HepG2 (cell line): ENCODE results near the gene SUSD2. TPM values are rescaled to one million over a fixed set of nuclear protein-coding genes. Genes with fewer than 3 reads are reported as not detected.

Experiments
- ATAC-seq: fragments of 200-7000 bp; cut with Tn5 transposase; 3 replicates; pipeline ENCODE4 v1.9.1; 2020; ENCODE audit warnings: mild to moderate bottlenecking, moderate library complexity
- BruUV-seq: library from RNA; stranded (reverse); fragments of 400-500 nt; replicated peaks from 2 replicates; lab custom pipeline; 2021; lab: Mats Ljungman, UMichigan
- CTCF ChIA-PET: fragments of 300-600 bp; formaldehyde crosslinking; extraction: SDS; loops from one replicate; lab custom pipeline; 2021; ENCODE audit warnings: low total read pairs, inconsistent platforms, low intra/inter-chr PET ratio; lab: Yijun Ruan, JAX
- POLR2A ChIA-PET: fragments of 350-600 bp; sonication (Branson Sonifier 250); formaldehyde crosslinking; loops from one replicate; lab custom pipeline; 2020; ENCODE audit warnings: antibody characterized with exemption, inconsistent platforms; lab: Yijun Ruan, JAX
- DNase-seq: peaks from one replicate; pipeline ENCODE4 v3.0.0-alpha.2; 2015; ENCODE audit warnings: low spot score
- FAIRE-seq: peaks from 3 replicates; lab custom pipeline; 2011; peaks lifted over from hg19 to GRCh38; lab: Jason Lieb, UNC
- H2AFZ ChIP-seq: one replicate; pipeline ENCODE4 v1.6.1; 2011; ENCODE audit warnings: low read length, inconsistent platforms
- H3K27ac ChIP-seq: fragments of 300-600 bp; 3 replicates; pipeline ENCODE4 v1.8.0; 2011; ENCODE audit warnings: mixed run types, mild to moderate bottlenecking, mixed read lengths, low read length, inconsistent platforms; ENCODE audit not compliant: insufficient read depth; ENCODE audit errors: extremely low read length
- H3K27me3 ChIP-seq, 2 experiments: fragments of 200-600 bp in 1 of 2; 2 replicates in 1 of 2; 3 replicates in 1 of 2; pipeline versions ENCODE4 v1.6.0 to v1.8.0; 2011; ENCODE audit warnings: low read length in 2 of 2, mild to moderate bottlenecking in 2 of 2, moderate library complexity in 2 of 2, inconsistent platforms in 1 of 2; ENCODE audit not compliant: insufficient read depth in 2 of 2, control insufficient read depth in 1 of 2
- H3K36me3 ChIP-seq, 2 experiments: fragments of 200-600 bp in 1 of 2; replicated peaks in 1 of 2; 2 replicates in 1 of 2; 3 replicates in 1 of 2; pipeline versions ENCODE4 v1.5.1 to v1.8.0; 2011; ENCODE audit warnings: low read length in 2 of 2, inconsistent platforms in 1 of 2; ENCODE audit not compliant: insufficient read depth in 2 of 2, control insufficient read depth in 1 of 2
- H3K4me1 ChIP-seq: 2 replicates; pipeline ENCODE4 v1.5.1; 2012; ENCODE audit warnings: low read length, inconsistent platforms; ENCODE audit not compliant: insufficient read depth
- H3K4me2 ChIP-seq: 2 replicates; pipeline ENCODE4 v1.6.0; 2011; ENCODE audit warnings: low read depth, low read length, inconsistent platforms
- H3K4me3 ChIP-seq, 3 experiments: fragments of 200-600 bp in 1 of 3; sonication (generic), shearing (Covaris generic) in 1 of 3; replicated peaks in 1 of 3; 2 replicates each; pipeline ENCODE4 v1.5.1; 2011 to 2016; ENCODE audit warnings: low read length in 3 of 3, inconsistent platforms in 2 of 3, low read depth in 2 of 3, mild to moderate bottlenecking in 2 of 3, control low read depth in 1 of 3, mixed read lengths in 1 of 3; ENCODE audit not compliant: insufficient read depth in 1 of 3
- H3K79me2 ChIP-seq: one replicate; pipeline ENCODE4 v1.6.1; 2011; ENCODE audit warnings: low read length, inconsistent platforms; ENCODE audit not compliant: insufficient read depth
- H3K9ac ChIP-seq: 2 replicates; pipeline ENCODE4 v1.6.0; 2011; ENCODE audit warnings: mild to moderate bottlenecking, low read depth, low read length, inconsistent platforms; ENCODE audit not compliant: insufficient read depth
- H3K9me3 ChIP-seq: 2 replicates; pipeline ENCODE4 v1.5.1; 2012; ENCODE audit warnings: mild to moderate bottlenecking, low read length
- H4K20me1 ChIP-seq: 2 replicates; pipeline ENCODE4 v1.6.0; 2011; ENCODE audit warnings: inconsistent platforms, mild to moderate bottlenecking, low read length, moderate library complexity; ENCODE audit not compliant: insufficient read depth
- ETV5 ChIP-seq: IDR thresholded peaks from 2 replicates; pipeline ENCODE4 v1.6.1; 2018; ENCODE audit warnings: missing biosample characterization, missing genetic modification reagents, inconsistent platforms, borderline replicate concordance
- FOXA1 ChIP-seq, 2 experiments: fragments of 450-650 bp in 1 of 2; sonication (generic) in 1 of 2; formaldehyde crosslinking in 1 of 2; IDR thresholded peaks; 2 replicates each; pipeline versions ENCODE4 v1.4.0 to v1.6.1; 2016 to 2020; ENCODE audit warnings: missing genetic modification reagents in 1 of 2
- FOXA3 ChIP-seq: IDR thresholded peaks from 2 replicates; pipeline ENCODE4 v1.6.1; 2016; ENCODE audit warnings: missing genetic modification reagents, missing compliant biosample characterization
- NONO ChIP-seq, 2 experiments: fragments of 450-650 bp in 1 of 2; sonication (generic) in 1 of 2; formaldehyde crosslinking in 1 of 2; IDR thresholded peaks in 1 of 2; conservative IDR thresholded peaks in 1 of 2; 2 replicates each; pipeline versions ENCODE4 v1.6.1 to v1.8.0; 2017 to 2022; ENCODE audit warnings: mild to moderate bottlenecking in 1 of 2, missing genetic modification reagents in 1 of 2, moderate library complexity in 1 of 2
- PATZ1 ChIP-seq: sonication (generic); formaldehyde crosslinking; IDR thresholded peaks from 2 replicates; pipeline ENCODE4 v1.4.0; 2020; ENCODE audit warnings: missing genetic modification reagents
- ZFP37 ChIP-seq: sonication (generic); formaldehyde crosslinking; IDR thresholded peaks from 2 replicates; pipeline ENCODE4 v1.4.0; 2020; ENCODE audit warnings: missing genetic modification reagents, borderline replicate concordance
- ZNF326 ChIP-seq: sonication (generic); formaldehyde crosslinking; IDR thresholded peaks from 2 replicates; pipeline ENCODE4 v1.4.0; 2020; ENCODE audit warnings: missing genetic modification reagents, borderline replicate concordance
- ZNF337 ChIP-seq: sonication (generic); formaldehyde crosslinking; IDR thresholded peaks from 2 replicates; pipeline ENCODE4 v1.5.1; 2020; ENCODE audit warnings: missing genetic modification reagents, low read depth, mild to moderate bottlenecking, borderline replicate concordance
- ZNF629 ChIP-seq: sonication (generic); formaldehyde crosslinking; conservative IDR thresholded peaks from 2 replicates; pipeline ENCODE4 v1.5.0; 2020; ENCODE audit warnings: missing genetic modification reagents
- ZNF670 ChIP-seq: sonication (generic); formaldehyde crosslinking; IDR thresholded peaks from 2 replicates; pipeline ENCODE4 v1.8.0; 2022; ENCODE audit warnings: mild to moderate bottlenecking, missing genetic modification reagents, borderline replicate concordance
- ZNF777 ChIP-seq: sonication (generic); formaldehyde crosslinking; IDR thresholded peaks from 2 replicates; pipeline ENCODE4 v1.4.0; 2020; ENCODE audit warnings: missing genetic modification reagents
- WGBS: methylation state at CpG from one replicate; pipeline ENCODE4 v1.1.6; 2017; ENCODE audit warnings: low lambda C conversion rate; 5-methylcytosine and 5-hydroxymethylcytosine counted together
- in situ Hi-C: cut with HindIII; loops from 2 replicates; pipeline ENCODE4 v1.10.0; 2017; ENCODE audit warnings: low pct_unique_long_range_greater_than_20kb; ENCODE audit not compliant: extremely low pct_ligation_motif_present
- intact Hi-C: fragments of 100-400 bp; cut with micrococcal nuclease; formaldehyde crosslinking; loops from one replicate; pipeline ENCODE4 v1.10.0; 2022; ENCODE audit not compliant: unreplicated experiment
- polyA plus RNA-seq, 8 experiments: library from polyadenylated mRNA; depleted of rRNA in 3 of 8; stranded (reverse) in 7 of 8; unstranded in 1 of 8; fragments of >200 nt; fragmentation: Illumina TruSeq in 4 of 8; extraction: Trizol in 4 of 8; gene quantifications; 2 replicates each; pipeline versions ENCODE4 v1.2.1 to v1.2.3, GENCODE V29; 2011 to 2016; ENCODE audit warnings: low read depth in 4 of 8, missing spikeins in 1 of 8, mixed read lengths in 1 of 8; ENCODE audit not compliant: insufficient read depth in 1 of 8
- total RNA-seq, 5 experiments: library from RNA; depleted of rRNA; stranded (reverse); fragments of >200 nt; fragmentation: Illumina TruSeq; extraction: Trizol; gene quantifications; 2 replicates each; pipeline ENCODE4 v1.2.3, GENCODE V29; 2016; ENCODE audit warnings: low read depth in 1 of 5

The SUSD2 gene
- total and polyA plus RNA-seq, 2 of the 13 experiments (the other 11 are each of a cell fraction or from before 2014, with no cell fraction given), result 2.1 to 11.0 TPM

GRCh38 chr22:24149198-24149590 is 32.1 kb upstream of the SUSD2 start:
- H3K36me3 ChIP-seq, result peaks cover 25 to 39% of the 10 kb centered on the region in 2 experiments; a peak in 4 of 5 replicates
- peak; percentile 44; the same call in 1 of the 2 replicates for TF ChIP-seq ZNF629
- TF ChIP-seq ZFP37 (CRISPR knock-in tag), result no peak
- H3K4me3 ChIP-seq, result no peak overlapping the region
- no peak overlapping the region for H3K27ac ChIP-seq
- no peak for ATAC-seq
- no peak for DNase-seq
- H3K9me3 ChIP-seq, result no peaks in the 10 kb centered on the region
- H3K9ac ChIP-seq, result no peak overlapping the region
- intact Hi-C loops (loop anchor here (10.0 kb wide), 1 partner anchor 54 kb away; no protein-coding TSS in a partner anchor), in situ Hi-C loops (no loop called here)
- no TSS peak for BruUV-seq
- WGBS, result 100% methylated on average over 3 of the region's 4 CpGs
- H2AFZ ChIP-seq, result no peak overlapping the region
- no peaks in the 10 kb centered on the region for H3K79me2 ChIP-seq
- FAIRE-seq, result no peak
- no peaks in the 10 kb centered on the region; a peak in 1 of 5 replicates for H3K27me3 ChIP-seq
- ChIA-PET POLR2A (no interaction called here), CTCF (no interaction called here)
- H4K20me1 ChIP-seq, result no peaks in the 10 kb centered on the region; the same call in 1 of the 2 replicates
- no peak overlapping the region for H3K4me2 ChIP-seq
- H3K4me1 ChIP-seq, result peaks cover 60% of the 10 kb centered on the region

- H3K36me3 ChIP-seq, result peaks cover 26 to 38% of the 10 kb centered on the region in 2 experiments; a peak in 4 of 5 replicates
- peaks cover 4% of the 10 kb centered on the region; the same call in 1 of the 2 replicates for H4K20me1 ChIP-seq
- H3K9me3 ChIP-seq, result no peaks in the 10 kb centered on the region
- H3K79me2 ChIP-seq, result no peaks in the 10 kb centered on the region
- in situ Hi-C loops, result no loop called here
- H3K4me3 ChIP-seq, result no peak overlapping the region
- H3K4me1 ChIP-seq, result peaks cover 49% of the 10 kb centered on the region
- H3K9ac ChIP-seq, result no peak overlapping the region
- intact Hi-C loops, result no loop called here
- FAIRE-seq, result no peak
- no peak for ATAC-seq
- DNase-seq, result no peak
- no TSS peak for BruUV-seq
- 0 out of 2 replicates have a peak, but pooled peaks have one; percentile 30 for TF ChIP-seq PATZ1 (CRISPR knock-in tag)
- no peak for TF ChIP-seq ZNF777 (CRISPR knock-in tag)
- TF ChIP-seq ZNF670 (CRISPR knock-in tag), result no peak
- 0 out of 2 replicates have a peak, but pooled peaks have one; percentile 18 for TF ChIP-seq FOXA3 (CRISPR knock-in tag)
- TF ChIP-seq ETV5 (CRISPR knock-in tag), result peak; percentile 13; the same call in 1 of the 2 replicates
- no peak for TF ChIP-seq ZNF326 (CRISPR knock-in tag)
- TF ChIP-seq NONO (IDR thresholded peaks at IDR 0.05), result no peak
- no peak for TF ChIP-seq NONO (CRISPR knock-in tag; conservative IDR thresholded peaks at IDR 0.05)
- no peak for TF ChIP-seq ZNF337 (CRISPR knock-in tag)
- no peak for TF ChIP-seq FOXA1 (IDR thresholded peaks at IDR 0.05)
- TF ChIP-seq FOXA1 (CRISPR knock-in tag; IDR thresholded peaks at IDR 0.05), result 0 out of 2 replicates have a peak, but pooled peaks have one; percentile 59
- H3K4me2 ChIP-seq, result no peak overlapping the region
- CTCF ChIA-PET, result no interaction called here
- WGBS, result 72% methylated on average over 2 of the region's 3 CpGs
- no peaks in the 10 kb centered on the region; a peak in 1 of 5 replicates for H3K27me3 ChIP-seq
- H2AFZ ChIP-seq, result no peak overlapping the region
- POLR2A ChIA-PET, result no interaction called here
- H3K27ac ChIP-seq, result no peak overlapping the region
These were observed 27.9 kb upstream of the SUSD2 start for GRCh38 chr22:24153353-24153752.
